HepG2 (cell line): Measurements from ENCODE around the gene BSN. TPM values are rescaled to one million over a fixed set of nuclear protein-coding genes. Genes with fewer than 3 reads are reported as not detected.

Source experiments
- ATAC-seq: fragments of 200-7000 bp; cut with Tn5 transposase; 3 replicates; pipeline ENCODE4 v1.9.1; 2020; ENCODE audit warnings: mild to moderate bottlenecking, moderate library complexity
- BruUV-seq: library from RNA; stranded (reverse); fragments of 400-500 nt; replicated peaks from 2 replicates; lab custom pipeline; 2021; lab: Mats Ljungman, UMichigan
- CTCF ChIA-PET: fragments of 300-600 bp; formaldehyde crosslinking; extraction: SDS; loops from one replicate; lab custom pipeline; 2021; ENCODE audit warnings: low total read pairs, inconsistent platforms, low intra/inter-chr PET ratio; lab: Yijun Ruan, JAX
- POLR2A ChIA-PET: fragments of 350-600 bp; sonication (Branson Sonifier 250); formaldehyde crosslinking; loops from one replicate; lab custom pipeline; 2020; ENCODE audit warnings: antibody characterized with exemption, inconsistent platforms; lab: Yijun Ruan, JAX
- DNase-seq: peaks from one replicate; pipeline ENCODE4 v3.0.0-alpha.2; 2015; ENCODE audit warnings: low spot score
- FAIRE-seq: peaks from 3 replicates; lab custom pipeline; 2011; peaks lifted over from hg19 to GRCh38; lab: Jason Lieb, UNC
- H2AFZ ChIP-seq: one replicate; pipeline ENCODE4 v1.6.1; 2011; ENCODE audit warnings: low read length, inconsistent platforms
- H3K27ac ChIP-seq: fragments of 300-600 bp; 3 replicates; pipeline ENCODE4 v1.8.0; 2011; ENCODE audit warnings: mixed run types, mild to moderate bottlenecking, mixed read lengths, low read length, inconsistent platforms; ENCODE audit not compliant: insufficient read depth; ENCODE audit errors: extremely low read length
- H3K27me3 ChIP-seq, 2 experiments: fragments of 200-600 bp in 1 of 2; 2 replicates in 1 of 2; 3 replicates in 1 of 2; pipeline versions ENCODE4 v1.6.0 to v1.8.0; 2011; ENCODE audit warnings: low read length in 2 of 2, mild to moderate bottlenecking in 2 of 2, moderate library complexity in 2 of 2, inconsistent platforms in 1 of 2; ENCODE audit not compliant: insufficient read depth in 2 of 2, control insufficient read depth in 1 of 2
- H3K36me3 ChIP-seq, 2 experiments: fragments of 200-600 bp in 1 of 2; replicated peaks in 1 of 2; 2 replicates in 1 of 2; 3 replicates in 1 of 2; pipeline versions ENCODE4 v1.5.1 to v1.8.0; 2011; ENCODE audit warnings: low read length in 2 of 2, inconsistent platforms in 1 of 2; ENCODE audit not compliant: insufficient read depth in 2 of 2, control insufficient read depth in 1 of 2
- H3K4me1 ChIP-seq: 2 replicates; pipeline ENCODE4 v1.5.1; 2012; ENCODE audit warnings: low read length, inconsistent platforms; ENCODE audit not compliant: insufficient read depth
- H3K4me2 ChIP-seq: 2 replicates; pipeline ENCODE4 v1.6.0; 2011; ENCODE audit warnings: low read depth, low read length, inconsistent platforms
- H3K4me3 ChIP-seq, 3 experiments: fragments of 200-600 bp in 1 of 3; sonication (generic), shearing (Covaris generic) in 1 of 3; replicated peaks in 1 of 3; 2 replicates each; pipeline ENCODE4 v1.5.1; 2011 to 2016; ENCODE audit warnings: low read length in 3 of 3, inconsistent platforms in 2 of 3, low read depth in 2 of 3, mild to moderate bottlenecking in 2 of 3, control low read depth in 1 of 3, mixed read lengths in 1 of 3; ENCODE audit not compliant: insufficient read depth in 1 of 3
- H3K79me2 ChIP-seq: one replicate; pipeline ENCODE4 v1.6.1; 2011; ENCODE audit warnings: low read length, inconsistent platforms; ENCODE audit not compliant: insufficient read depth
- H3K9ac ChIP-seq: 2 replicates; pipeline ENCODE4 v1.6.0; 2011; ENCODE audit warnings: mild to moderate bottlenecking, low read depth, low read length, inconsistent platforms; ENCODE audit not compliant: insufficient read depth
- H3K9me3 ChIP-seq: 2 replicates; pipeline ENCODE4 v1.5.1; 2012; ENCODE audit warnings: mild to moderate bottlenecking, low read length
- H4K20me1 ChIP-seq: 2 replicates; pipeline ENCODE4 v1.6.0; 2011; ENCODE audit warnings: inconsistent platforms, mild to moderate bottlenecking, low read length, moderate library complexity; ENCODE audit not compliant: insufficient read depth
- NFE2 ChIP-seq: sonication (generic); formaldehyde crosslinking; IDR thresholded peaks from 2 replicates; pipeline ENCODE4 v1.4.0; 2020; ENCODE audit warnings: missing genetic modification reagents
- NFE2L2 ChIP-seq: fragments of 150-350 bp; IDR thresholded peaks from 2 replicates; pipeline ENCODE4 v1.6.1; 2014; ENCODE audit warnings: low read length
- NR2C2 ChIP-seq: sonication (generic); formaldehyde crosslinking; IDR thresholded peaks from 2 replicates; pipeline ENCODE4 v1.4.0; 2020; ENCODE audit warnings: missing genetic modification reagents, mild to moderate bottlenecking, moderate library complexity, borderline replicate concordance
- RCOR2 ChIP-seq: IDR thresholded peaks from 2 replicates; pipeline ENCODE4 v1.6.1; 2016; ENCODE audit warnings: missing biosample characterization, missing genetic modification reagents
- TMF1 ChIP-seq: sonication (generic); formaldehyde crosslinking; IDR thresholded peaks from 2 replicates; pipeline ENCODE4 v1.8.1; 2022; ENCODE audit warnings: low read depth, missing genetic modification reagents
- ZFYVE20 ChIP-seq: sonication (generic); formaldehyde crosslinking; IDR thresholded peaks from 2 replicates; pipeline ENCODE4 v1.8.0; 2023; ENCODE audit warnings: low read depth, mild to moderate bottlenecking, moderate library complexity, missing genetic modification reagents, borderline replicate concordance
- ZNF282 ChIP-seq: fragments of 450-650 bp; IDR thresholded peaks from 2 replicates; pipeline ENCODE4 v1.6.1; 2018; ENCODE audit not compliant: partially characterized antibody
- ZNF589 ChIP-seq: sonication (generic); formaldehyde crosslinking; conservative IDR thresholded peaks from 2 replicates; pipeline ENCODE4 v1.8.0; 2022; ENCODE audit warnings: mild to moderate bottlenecking, moderate library complexity, missing genetic modification reagents
- ZNF670 ChIP-seq: sonication (generic); formaldehyde crosslinking; IDR thresholded peaks from 2 replicates; pipeline ENCODE4 v1.8.0; 2022; ENCODE audit warnings: mild to moderate bottlenecking, missing genetic modification reagents, borderline replicate concordance
- WGBS: methylation state at CpG from one replicate; pipeline ENCODE4 v1.1.6; 2017; ENCODE audit warnings: low lambda C conversion rate; 5-methylcytosine and 5-hydroxymethylcytosine counted together
- in situ Hi-C: cut with HindIII; loops from 2 replicates; pipeline ENCODE4 v1.10.0; 2017; ENCODE audit warnings: low pct_unique_long_range_greater_than_20kb; ENCODE audit not compliant: extremely low pct_ligation_motif_present
- intact Hi-C: fragments of 100-400 bp; cut with micrococcal nuclease; formaldehyde crosslinking; loops from one replicate; pipeline ENCODE4 v1.10.0; 2022; ENCODE audit not compliant: unreplicated experiment
- polyA plus RNA-seq, 8 experiments: library from polyadenylated mRNA; depleted of rRNA in 3 of 8; stranded (reverse) in 7 of 8; unstranded in 1 of 8; fragments of >200 nt; fragmentation: Illumina TruSeq in 4 of 8; extraction: Trizol in 4 of 8; gene quantifications; 2 replicates each; pipeline versions ENCODE4 v1.2.1 to v1.2.3, GENCODE V29; 2011 to 2016; ENCODE audit warnings: low read depth in 4 of 8, missing spikeins in 1 of 8, mixed read lengths in 1 of 8; ENCODE audit not compliant: insufficient read depth in 1 of 8
- total RNA-seq, 5 experiments: library from RNA; depleted of rRNA; stranded (reverse); fragments of >200 nt; fragmentation: Illumina TruSeq; extraction: Trizol; gene quantifications; 2 replicates each; pipeline ENCODE4 v1.2.3, GENCODE V29; 2016; ENCODE audit warnings: low read depth in 1 of 5
- TF ChIP-seq, protein P1 (sequence below): sonication (generic); formaldehyde crosslinking; IDR thresholded peaks from 2 replicates; pipeline ENCODE4 v1.5.0; 2020; ENCODE audit warnings: mild to moderate bottlenecking, missing genetic modification reagents
- TF ChIP-seq, protein P2 (sequence below): sonication (generic); formaldehyde crosslinking; IDR thresholded peaks from 2 replicates; pipeline ENCODE4 v1.5.1; 2020; ENCODE audit warnings: mild to moderate bottlenecking, missing genetic modification reagents, moderate library complexity

Gene BSN
- total and polyA plus RNA-seq, 2 of the 13 experiments (the other 11 are each of a cell fraction or from before 2014, with no cell fraction given) = 0.42 to 0.86 TPM

DNA sequence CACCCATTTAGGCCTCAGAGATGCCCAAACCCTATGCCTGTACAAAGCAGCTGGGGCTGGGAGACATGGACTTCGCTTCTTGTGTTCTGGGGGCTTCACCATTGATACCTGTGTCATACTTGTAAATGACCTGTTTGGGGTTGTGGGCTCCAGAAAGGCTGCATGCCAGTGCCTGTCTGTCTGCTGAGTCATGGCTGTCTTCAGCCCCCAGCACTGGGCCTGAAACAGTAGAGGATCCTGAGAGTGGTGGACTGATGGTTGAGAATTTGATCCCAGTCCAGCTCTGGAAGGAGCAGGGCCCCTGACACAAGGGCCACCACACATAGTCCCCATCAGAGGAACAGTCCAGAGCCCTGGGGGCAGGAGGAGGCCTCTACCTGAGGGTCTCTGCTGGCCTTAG lies 95.3 kb downstream of the BSN start:
- CTCF ChIA-PET = no interaction called here
- Histone ChIP-seq H3K27ac (peak overlapping the region; percentile 44), H3K4me1 (peaks cover 33% of the 10 kb centered on the region), H3K36me3 (no peaks in the 10 kb centered on the region), H3K9me3 (no peaks in the 10 kb centered on the region), H3K79me2 (no peaks in the 10 kb centered on the region), H3K27me3 (no peaks in the 10 kb centered on the region), H4K20me1 (no peaks in the 10 kb centered on the region), H3K4me2 (no peak overlapping the region)
- no TSS peak for BruUV-seq
- WGBS = 100% methylated on average over 1 of the region's 1 CpG
- intact Hi-C loops = no loop called here
- TF ChIP-seq TMF1 (CRISPR knock-in tag) = no peak
- TF ChIP-seq NFE2L2 = peak; percentile 76
- no peak for TF ChIP-seq ZNF589 (CRISPR knock-in tag)
- no peak for TF ChIP-seq ZNF282
- TF ChIP-seq, protein P1, sequence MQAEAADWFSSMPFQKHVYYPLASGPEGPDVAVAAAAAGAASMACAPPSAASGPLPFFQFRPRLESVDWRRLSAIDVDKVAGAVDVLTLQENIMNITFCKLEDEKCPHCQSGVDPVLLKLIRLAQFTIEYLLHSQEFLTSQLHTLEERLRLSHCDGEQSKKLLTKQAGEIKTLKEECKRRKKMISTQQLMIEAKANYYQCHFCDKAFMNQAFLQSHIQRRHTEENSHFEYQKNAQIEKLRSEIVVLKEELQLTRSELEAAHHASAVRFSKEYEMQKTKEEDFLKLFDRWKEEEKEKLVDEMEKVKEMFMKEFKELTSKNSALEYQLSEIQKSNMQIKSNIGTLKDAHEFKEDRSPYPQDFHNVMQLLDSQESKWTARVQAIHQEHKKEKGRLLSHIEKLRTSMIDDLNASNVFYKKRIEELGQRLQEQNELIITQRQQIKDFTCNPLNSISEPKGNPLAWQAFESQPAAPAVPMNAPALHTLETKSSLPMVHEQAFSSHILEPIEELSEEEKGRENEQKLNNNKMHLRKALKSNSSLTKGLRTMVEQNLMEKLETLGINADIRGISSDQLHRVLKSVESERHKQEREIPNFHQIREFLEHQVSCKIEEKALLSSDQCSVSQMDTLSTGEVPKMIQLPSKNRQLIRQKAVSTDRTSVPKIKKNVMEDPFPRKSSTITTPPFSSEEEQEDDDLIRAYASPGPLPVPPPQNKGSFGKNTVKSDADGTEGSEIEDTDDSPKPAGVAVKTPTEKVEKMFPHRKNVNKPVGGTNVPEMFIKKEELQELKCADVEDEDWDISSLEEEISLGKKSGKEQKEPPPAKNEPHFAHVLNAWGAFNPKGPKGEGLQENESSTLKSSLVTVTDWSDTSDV (CRISPR knock-in tag) = no peak
- TF ChIP-seq NR2C2 (CRISPR knock-in tag) = no peak
- no peak for TF ChIP-seq RCOR2 (CRISPR knock-in tag)
- TF ChIP-seq, protein P2, sequence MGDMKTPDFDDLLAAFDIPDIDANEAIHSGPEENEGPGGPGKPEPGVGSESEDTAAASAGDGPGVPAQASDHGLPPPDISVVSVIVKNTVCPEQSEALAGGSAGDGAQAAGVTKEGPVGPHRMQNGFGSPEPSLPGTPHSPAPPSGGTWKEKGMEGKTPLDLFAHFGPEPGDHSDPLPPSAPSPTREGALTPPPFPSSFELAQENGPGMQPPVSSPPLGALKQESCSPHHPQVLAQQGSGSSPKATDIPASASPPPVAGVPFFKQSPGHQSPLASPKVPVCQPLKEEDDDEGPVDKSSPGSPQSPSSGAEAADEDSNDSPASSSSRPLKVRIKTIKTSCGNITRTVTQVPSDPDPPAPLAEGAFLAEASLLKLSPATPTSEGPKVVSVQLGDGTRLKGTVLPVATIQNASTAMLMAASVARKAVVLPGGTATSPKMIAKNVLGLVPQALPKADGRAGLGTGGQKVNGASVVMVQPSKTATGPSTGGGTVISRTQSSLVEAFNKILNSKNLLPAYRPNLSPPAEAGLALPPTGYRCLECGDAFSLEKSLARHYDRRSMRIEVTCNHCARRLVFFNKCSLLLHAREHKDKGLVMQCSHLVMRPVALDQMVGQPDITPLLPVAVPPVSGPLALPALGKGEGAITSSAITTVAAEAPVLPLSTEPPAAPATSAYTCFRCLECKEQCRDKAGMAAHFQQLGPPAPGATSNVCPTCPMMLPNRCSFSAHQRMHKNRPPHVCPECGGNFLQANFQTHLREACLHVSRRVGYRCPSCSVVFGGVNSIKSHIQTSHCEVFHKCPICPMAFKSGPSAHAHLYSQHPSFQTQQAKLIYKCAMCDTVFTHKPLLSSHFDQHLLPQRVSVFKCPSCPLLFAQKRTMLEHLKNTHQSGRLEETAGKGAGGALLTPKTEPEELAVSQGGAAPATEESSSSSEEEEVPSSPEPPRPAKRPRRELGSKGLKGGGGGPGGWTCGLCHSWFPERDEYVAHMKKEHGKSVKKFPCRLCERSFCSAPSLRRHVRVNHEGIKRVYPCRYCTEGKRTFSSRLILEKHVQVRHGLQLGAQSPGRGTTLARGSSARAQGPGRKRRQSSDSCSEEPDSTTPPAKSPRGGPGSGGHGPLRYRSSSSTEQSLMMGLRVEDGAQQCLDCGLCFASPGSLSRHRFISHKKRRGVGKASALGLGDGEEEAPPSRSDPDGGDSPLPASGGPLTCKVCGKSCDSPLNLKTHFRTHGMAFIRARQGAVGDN (CRISPR knock-in tag) = no peak
- TF ChIP-seq NFE2 (CRISPR knock-in tag) = peak; percentile 71; the same call in 1 of the 2 replicates
- TF ChIP-seq ZFYVE20 (CRISPR knock-in tag) = no peak
- no peak for TF ChIP-seq ZNF670
- TF ChIP-seq, all 625 proteins: peak for 2
- DNase-seq (peak; percentile 25), ATAC-seq (peak; percentile 12; the same call in 2 of the 3 replicates), FAIRE-seq (no peak)
- Histone ChIP-seq H3K9ac (peak overlapping the region; percentile 22; the same call in 1 of the 2 replicates), H2AFZ (no peak overlapping the region), H3K4me3 (no peak overlapping the region)
- in situ Hi-C loops = no loop called here
- POLR2A ChIA-PET = no interaction called here
